Sigmoid colon (tissue), 7 donors: ENCODE data around the gene RBM19. TPM values are rescaled to one million over a fixed set of nuclear protein-coding genes. Genes with fewer than 3 reads are reported as not detected.

Source experiments
- DNase-seq: peaks from one replicate; pipeline ENCODE4 v3.0.0-alpha.2; 2019
- H3K27ac ChIP-seq, 4 donors: fragments of 200-600 bp; sonication (generic); one replicate each; pipeline ENCODE4 v1.5.1; 2016 to 2019; ENCODE audit warnings: mild to moderate bottlenecking in 1 of 4
- H3K27me3 ChIP-seq, 3 donors: fragments of 200-600 bp; sonication (generic); one replicate each; pipeline ENCODE4 v1.5.1; 2019; ENCODE audit warnings: mild to moderate bottlenecking in 1 of 3
- H3K36me3 ChIP-seq, 4 donors: fragments of 200-600 bp; sonication (generic); one replicate each; pipeline ENCODE4 v1.5.1; 2016 to 2019
- H3K4me1 ChIP-seq, 4 donors: fragments of 200-600 bp; sonication (generic); one replicate each; pipeline ENCODE4 v1.5.1; 2017 to 2019
- H3K4me3 ChIP-seq, 4 donors: fragments of 200-600 bp; sonication (generic); one replicate each; pipeline ENCODE4 v1.5.1; 2017 to 2019; ENCODE audit warnings: mild to moderate bottlenecking in 2 of 4, moderate library complexity in 1 of 4
- H3K9me3 ChIP-seq, 4 donors: fragments of 200-600 bp in 3 of 4; sonication (generic) in 3 of 4; one replicate each; pipeline versions ENCODE4 v1.5.1 to v1.6.1; 2013 to 2019
- CTCF ChIP-seq, 4 experiments: fragments of 450-650 bp in 3 of 4; fragments of 200-600 bp in 1 of 4; IDR thresholded peaks; one replicate each; pipeline ENCODE4 v1.5.1; 2016 to 2019; ENCODE audit warnings: antibody characterized with exemption in 4 of 4, mild to moderate bottlenecking in 3 of 4, moderate library complexity in 2 of 4
- EP300 ChIP-seq, 4 donors: sonication (generic); formaldehyde crosslinking; IDR thresholded peaks; one replicate each; pipeline ENCODE4 v1.6.1; 2017; ENCODE audit warnings: antibody characterized with exemption in 4 of 4
- POLR2A ChIP-seq, 2 donors: fragments of 450-650 bp; IDR thresholded peaks; one replicate each; pipeline ENCODE4 v1.6.1; 2016; ENCODE audit warnings: antibody characterized with exemption in 2 of 2, mild to moderate bottlenecking in 2 of 2, moderate library complexity in 2 of 2
- POLR2AphosphoS5 ChIP-seq, 4 donors: sonication (generic); formaldehyde crosslinking; IDR thresholded peaks; one replicate each; pipeline ENCODE4 v1.6.1; 2017; ENCODE audit warnings: antibody characterized with exemption in 4 of 4
- WGBS, 2 donors: extraction: QIAGEN DNeasy Blood & Tissue Kit; methylation state at CpG; one replicate each; pipeline ENCODE4 v1.1.7; 2013; 5-methylcytosine and 5-hydroxymethylcytosine counted together
- intact Hi-C: fragments of 100-400 bp; cut with DNase I; formaldehyde crosslinking; loops from one replicate; pipeline ENCODE4 v1.15.1; 2023
- polyA plus RNA-seq, 3 donors: library from polyadenylated mRNA; stranded (reverse); fragments of 200-250 nt; gene quantifications; one replicate each; pipeline ENCODE4 v1.2.3, GENCODE V29; 2013
- total RNA-seq, 4 donors: library from RNA; depleted of rRNA; stranded (reverse); fragments of >200 nt; gene quantifications; one replicate each; pipeline ENCODE4 v1.1.0, GENCODE V29; 2016
- donor health status: healthy with polysubstance abuse.
- donor health status: Bipolar disorder and iron deficiency.
- donor health status: healthy.

Gene RBM19
- total and polyA plus RNA-seq, 7 donors = 5.3 to 42.7 (median 23.6) TPM

DNA sequence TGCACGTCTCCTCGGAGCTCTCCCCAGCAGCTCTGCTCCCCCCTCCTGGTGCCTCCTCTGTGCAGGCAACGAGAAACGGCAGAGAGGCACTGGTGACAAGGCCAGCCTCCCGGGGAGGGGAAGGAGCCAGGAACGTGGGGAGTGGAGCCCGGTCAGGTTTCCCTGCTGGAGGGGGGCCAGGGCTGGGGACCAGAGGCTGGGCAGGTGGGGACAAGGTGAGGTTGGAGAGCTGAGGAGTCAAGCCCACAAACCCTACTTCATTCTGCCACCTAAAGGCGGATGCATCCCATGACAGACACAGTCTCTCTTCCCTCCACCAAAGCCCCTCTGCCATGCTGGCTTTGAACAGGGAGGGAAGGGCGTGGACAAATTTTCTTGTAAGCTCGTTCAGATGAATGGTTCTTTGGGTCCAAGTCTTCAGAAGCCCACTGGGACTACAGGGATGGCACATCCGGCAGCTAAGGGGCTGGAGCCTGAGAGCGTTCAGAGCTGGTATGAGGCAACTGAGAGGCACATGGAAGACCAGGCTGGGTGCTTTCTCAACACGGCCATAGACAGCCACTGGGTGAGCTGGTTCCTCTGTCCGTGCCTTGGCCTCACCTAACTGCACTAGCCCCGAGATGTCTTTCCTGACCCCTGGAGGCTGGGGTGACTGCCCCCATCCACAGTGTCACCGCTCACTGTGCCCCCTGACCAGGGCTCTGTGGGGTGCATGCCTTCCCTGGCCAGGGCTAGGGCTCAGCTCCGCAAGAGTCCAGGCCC is 105.9 kb downstream of the RBM19 start:
- Histone ChIP-seq H3K27ac (no peak overlapping the region), H3K27me3 (no peaks in the 10 kb centered on the region), H3K36me3 (peaks cover 0 to 27% (median 5%) of the 10 kb centered on the region in 4 donors), H3K4me1 (peaks cover 0 to 15% (median 4%) of the 10 kb centered on the region in 4 donors), H3K4me3 (no peak overlapping the region), H3K9me3 (no peaks in the 10 kb centered on the region)
- DNase-seq = no peak
- intact Hi-C loops = no loop called here
- WGBS, 2 donors = 87 to 91% methylated on average over 17 of the region's 17 CpGs
- TF ChIP-seq EP300 (IDR thresholded peaks at IDR 0.05) (no peak), POLR2AphosphoS5 (IDR thresholded peaks at IDR 0.05) (no peak), POLR2A (IDR thresholded peaks at IDR 0.05) (no peak), CTCF (IDR thresholded peaks at IDR 0.05) (no peak)

DNA sequence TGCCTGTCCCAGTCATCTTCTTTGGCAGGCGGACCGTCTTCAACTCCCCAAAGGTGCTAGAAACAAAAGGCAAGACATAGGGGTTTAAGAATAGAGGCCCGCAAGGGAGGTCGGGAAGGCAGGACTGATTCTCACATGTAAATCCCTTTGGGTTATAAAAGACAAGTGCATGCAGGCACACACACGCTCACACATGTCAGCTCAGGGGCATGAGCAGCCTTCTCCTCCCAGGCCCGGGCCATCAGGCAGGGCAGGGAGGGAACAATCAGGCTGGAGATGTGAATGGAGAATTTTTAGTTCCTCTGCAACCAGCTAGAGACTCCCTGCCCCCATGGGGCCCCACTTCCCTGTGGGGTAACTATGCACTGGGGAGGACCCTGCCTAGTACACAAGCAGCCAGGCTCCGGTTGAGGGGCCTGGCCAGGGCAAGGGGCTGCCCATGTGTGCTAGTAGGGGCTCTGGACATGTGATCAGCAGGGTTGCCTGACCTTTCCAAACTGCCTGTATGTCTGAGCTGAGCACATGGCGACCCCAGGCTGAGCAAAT is 107.2 kb downstream of the RBM19 start:
- no peaks in the 10 kb centered on the region for H3K9me3 ChIP-seq
- TF ChIP-seq POLR2AphosphoS5 (IDR thresholded peaks at IDR 0.05) (no peak), EP300 (IDR thresholded peaks at IDR 0.05) (no peak), CTCF (IDR thresholded peaks at IDR 0.05) (no peak), POLR2A (IDR thresholded peaks at IDR 0.05) (no peak)
- no peak overlapping the region for H3K27ac ChIP-seq
- no peak for DNase-seq
- peaks cover 0 to 18% (median 4%) of the 10 kb centered on the region in 4 donors for H3K4me1 ChIP-seq
- WGBS, 2 donors = 74 to 94% methylated on average over 8 of the region's 8 CpGs
- H3K36me3 ChIP-seq = peaks cover 0 to 23% (median 5%) of the 10 kb centered on the region in 4 donors
- H3K27me3 ChIP-seq = no peaks in the 10 kb centered on the region
- no peak overlapping the region for H3K4me3 ChIP-seq
- intact Hi-C loops = no loop called here

DNA sequence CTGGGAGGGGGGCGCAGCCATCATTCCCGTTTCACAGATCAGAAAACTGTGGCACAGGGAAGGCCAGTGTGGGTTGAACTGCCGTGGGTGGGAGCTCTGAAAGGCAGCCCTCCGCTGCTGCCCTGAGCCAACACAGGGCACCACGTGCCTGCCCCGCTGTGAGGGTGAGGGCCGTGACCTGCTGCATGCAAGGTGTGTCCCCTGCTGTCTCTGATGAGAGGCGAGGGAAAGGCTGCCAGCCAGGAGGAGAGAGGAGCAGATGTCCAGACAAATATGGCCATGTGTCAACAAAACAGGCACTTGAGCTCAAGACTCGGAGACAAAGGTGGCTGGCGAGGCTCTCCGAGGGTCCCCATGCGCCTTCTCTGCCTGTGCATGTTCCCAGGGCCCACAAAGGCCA is 108.8 kb downstream of the RBM19 start:
- DNase-seq = no peak
- 92 to 94% methylated on average over 12 of the region's 12 CpGs for WGBS, 2 donors
- no peak overlapping the region for H3K4me3 ChIP-seq
- no peaks in the 10 kb centered on the region for H3K9me3 ChIP-seq
- H3K4me1 ChIP-seq = peaks cover 0 to 32% (median 4%) of the 10 kb centered on the region in 4 donors
- no peak for TF ChIP-seq POLR2A (IDR thresholded peaks at IDR 0.05)
- TF ChIP-seq EP300 (IDR thresholded peaks at IDR 0.05) = no peak
- TF ChIP-seq POLR2AphosphoS5 (IDR thresholded peaks at IDR 0.05) = no peak
- TF ChIP-seq CTCF (IDR thresholded peaks at IDR 0.05) = no peak
- no peak overlapping the region for H3K27ac ChIP-seq
- peaks cover 0 to 23% (median 5%) of the 10 kb centered on the region in 4 donors for H3K36me3 ChIP-seq
- intact Hi-C loops = no loop called here
- no peaks in the 10 kb centered on the region for H3K27me3 ChIP-seq

- Histone ChIP-seq H3K4me1 (peaks cover 0 to 40% (median 4%) of the 10 kb centered on the region in 4 donors), H3K4me3 (no peak overlapping the region), H3K27me3 (no peaks in the 10 kb centered on the region), H3K36me3 (peaks cover 0 to 23% (median 5%) of the 10 kb centered on the region in 4 donors), H3K9me3 (no peaks in the 10 kb centered on the region), H3K27ac (peak overlapping the region in 1 of 4 donors; percentile 50)
- intact Hi-C loops = no loop called here
- DNase-seq = no peak
- TF ChIP-seq POLR2A (IDR thresholded peaks at IDR 0.05) (no peak), EP300 (IDR thresholded peaks at IDR 0.05) (no peak), POLR2AphosphoS5 (IDR thresholded peaks at IDR 0.05) (peak in 1 of 4 donors; percentile 14), CTCF (IDR thresholded peaks at IDR 0.05) (no peak)
- 76 to 80% methylated on average over 7 of the region's 7 CpGs for WGBS, 2 donors
Observed at GRCh38 chr12:113855998-113856397, 110.1 kb downstream of the RBM19 start.
